ENCODE measurements around the gene PCDHB13. TPM values are rescaled to one million over a fixed set of nuclear protein-coding genes. Genes with fewer than 3 reads are reported as not detected.
A peak's percentile ranks its signal among the peaks of the same experiment; 100 is the strongest.
"Not testable (repeated sequence)": the region's sequence is repeated elsewhere in the genome, so short reads cannot be mapped to it uniquely, and the experiment has no call there.

The PCDHB13 gene
- total RNA-seq, 2 experiments from 2014 or later: not detected

DNA sequence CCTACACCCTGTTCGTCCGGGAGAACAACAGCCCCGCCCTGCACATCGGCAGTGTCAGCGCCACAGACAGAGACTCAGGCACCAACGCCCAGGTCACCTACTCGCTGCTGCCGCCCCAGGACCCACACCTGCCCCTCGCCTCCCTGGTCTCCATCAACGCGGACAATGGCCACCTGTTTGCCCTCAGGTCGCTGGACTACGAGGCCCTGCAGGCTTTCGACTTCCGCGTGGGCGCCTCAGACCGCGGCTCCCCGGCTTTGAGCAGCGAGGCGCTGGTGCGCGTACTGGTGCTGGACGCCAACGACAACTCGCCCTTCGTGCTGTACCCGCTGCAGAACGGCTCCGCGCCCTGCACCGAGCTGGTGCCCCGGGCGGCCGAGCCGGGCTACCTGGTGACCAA lies 25.0 kb upstream of the PCDHB13 start:
- POLR2A ChIA-PET; H3K36me3 Mint-ChIP-seq (ENCODE audit: low read depth); CTCF ChIA-PET; DNase-seq; H3K4me3 Mint-ChIP-seq; H3K4me1 Mint-ChIP-seq; H3K27me3 Mint-ChIP-seq: not testable (repeated sequence)
- peak overlapping the region; percentile 62 for H3K27ac Mint-ChIP-seq
- peaks cover 25% of the 10 kb centered on the region for H3K9me3 Mint-ChIP-seq

DNA sequence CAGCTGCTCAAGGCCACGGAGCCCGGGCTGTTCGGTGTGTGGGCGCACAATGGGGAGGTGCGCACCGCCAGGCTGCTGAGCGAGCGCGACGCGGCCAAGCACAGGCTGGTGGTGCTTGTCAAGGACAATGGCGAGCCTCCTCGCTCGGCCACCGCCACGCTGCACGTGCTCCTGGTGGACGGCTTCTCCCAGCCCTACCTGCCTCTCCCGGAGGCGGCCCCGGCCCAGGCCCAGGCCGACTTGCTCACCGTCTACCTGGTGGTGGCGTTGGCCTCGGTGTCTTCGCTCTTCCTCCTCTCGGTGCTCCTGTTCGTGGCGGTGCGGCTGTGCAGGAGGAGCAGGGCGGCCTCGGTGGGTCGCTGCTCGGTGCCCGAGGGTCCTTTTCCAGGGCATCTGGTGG lies 24.6 kb upstream of the PCDHB13 start:
- peaks cover 25% of the 10 kb centered on the region for H3K9me3 Mint-ChIP-seq

DNA sequence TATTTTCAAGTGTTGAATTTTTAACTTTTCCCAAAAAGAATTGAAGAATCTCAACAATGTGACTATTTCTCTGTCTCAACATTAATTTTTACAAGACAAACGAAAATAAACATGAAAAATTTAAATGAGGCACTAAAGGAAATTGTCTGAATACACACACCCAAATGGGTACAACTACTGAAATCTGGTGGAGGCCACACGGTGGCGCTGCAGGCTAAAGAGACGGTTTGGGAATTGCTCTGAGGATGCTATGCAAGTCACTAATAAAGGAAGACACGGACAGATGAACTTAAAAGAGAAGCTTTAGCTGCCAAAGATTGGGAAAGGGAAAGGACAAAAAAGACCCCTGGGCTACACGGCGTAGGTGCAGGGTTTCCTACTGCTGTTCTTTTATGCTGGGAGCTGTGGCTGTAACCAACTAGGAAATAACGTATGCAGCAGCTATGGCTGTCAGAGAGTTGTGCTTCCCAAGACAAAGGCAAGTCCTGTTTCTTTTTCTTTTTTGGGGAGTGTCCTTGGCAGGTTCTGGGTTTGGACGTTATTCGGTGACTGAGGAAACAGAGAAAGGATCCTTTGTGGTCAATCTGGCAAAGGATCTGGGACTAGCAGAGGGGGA lies 21.5 kb upstream of the PCDHB13 start, which contains the start of gene PCDHB10:
Gene PCDHB10 (plus strand): TSS at position 244 of the 616 bp plus-strand sequence. CDS start 200 bp downstream, at position 444.
- Mint-ChIP-seq H3K4me3 (no peak within 1 kb of the TSS), H3K27ac (no peak within 1 kb of the TSS), H3K9me3 (peaks cover 26% of the 10 kb centered on the region), H3K36me3 (ENCODE audit: low read depth) (peaks cover 2% of the 10 kb centered on the region), H3K27me3 (peaks cover 7% of the 10 kb centered on the region), H3K4me1 (no peaks in the 10 kb centered on the region)
- CTCF ChIA-PET: interaction anchor here (1.2 kb wide), 1 partner anchor 365 kb away, joined by 3 read pairs; no protein-coding TSS in a partner anchor
- POLR2A ChIA-PET: no interaction called here
- DNase-seq: peak; percentile 18

More for the DNA sequence above, 24.6 kb upstream of the PCDHB13 start:
- POLR2A ChIA-PET; H3K36me3 Mint-ChIP-seq (ENCODE audit: low read depth); H3K4me1 Mint-ChIP-seq; H3K27me3 Mint-ChIP-seq; CTCF ChIA-PET; DNase-seq; H3K4me3 Mint-ChIP-seq; H3K27ac Mint-ChIP-seq: not testable (repeated sequence)

DNA sequence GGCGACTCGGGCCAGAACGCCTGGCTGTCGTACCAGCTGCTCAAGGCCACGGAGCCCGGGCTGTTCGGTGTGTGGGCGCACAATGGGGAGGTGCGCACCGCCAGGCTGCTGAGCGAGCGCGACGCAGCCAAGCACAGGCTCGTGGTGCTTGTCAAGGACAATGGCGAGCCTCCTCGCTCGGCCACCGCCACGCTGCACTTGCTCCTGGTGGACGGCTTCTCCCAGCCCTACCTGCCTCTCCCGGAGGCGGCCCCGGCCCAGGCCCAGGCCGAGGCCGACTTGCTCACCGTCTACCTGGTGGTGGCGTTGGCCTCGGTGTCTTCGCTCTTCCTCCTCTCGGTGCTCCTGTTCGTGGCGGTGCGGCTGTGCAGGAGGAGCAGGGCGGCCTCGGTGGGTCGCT lies 19.4 kb upstream of the PCDHB13 start:
- H3K27me3 Mint-ChIP-seq, CTCF ChIA-PET: not testable (repeated sequence)

DNA sequence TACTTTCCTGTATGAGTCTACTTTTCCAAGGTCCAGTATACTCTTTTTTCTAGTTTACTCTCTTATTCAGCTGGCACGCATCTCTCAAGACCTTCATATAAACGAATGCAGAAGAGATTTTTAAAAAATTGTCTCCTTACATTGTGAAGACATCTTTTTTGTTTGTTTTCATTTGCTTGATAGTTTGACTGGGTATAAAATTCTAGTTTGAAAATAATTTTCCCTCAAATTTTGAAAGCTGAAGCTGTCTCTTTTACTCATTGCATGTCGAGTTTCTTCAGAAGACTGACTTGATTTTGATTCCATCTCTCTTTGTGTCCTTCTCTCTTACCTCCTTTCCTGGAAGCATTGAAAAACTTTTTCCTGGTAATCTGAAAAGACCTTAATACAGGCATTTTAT lies 17.4 kb upstream of the PCDHB13 start:
- H3K36me3 Mint-ChIP-seq (ENCODE audit: low read depth): no peaks in the 10 kb centered on the region
- peaks cover 37% of the 10 kb centered on the region for H3K9me3 Mint-ChIP-seq
- H3K4me3 Mint-ChIP-seq: no peak overlapping the region
- ChIA-PET CTCF (no interaction called here), POLR2A (no interaction called here)
- peaks cover 4% of the 10 kb centered on the region for H3K27me3 Mint-ChIP-seq
- H3K27ac Mint-ChIP-seq: no peak overlapping the region
- DNase-seq: no peak
- no peaks in the 10 kb centered on the region for H3K4me1 Mint-ChIP-seq

More for the DNA sequence above, 19.4 kb upstream of the PCDHB13 start:
- H3K27ac Mint-ChIP-seq; H3K4me1 Mint-ChIP-seq; H3K4me3 Mint-ChIP-seq; DNase-seq; H3K36me3 Mint-ChIP-seq (ENCODE audit: low read depth); POLR2A ChIA-PET: not testable (repeated sequence)
- peaks cover 28% of the 10 kb centered on the region for H3K9me3 Mint-ChIP-seq

DNA sequence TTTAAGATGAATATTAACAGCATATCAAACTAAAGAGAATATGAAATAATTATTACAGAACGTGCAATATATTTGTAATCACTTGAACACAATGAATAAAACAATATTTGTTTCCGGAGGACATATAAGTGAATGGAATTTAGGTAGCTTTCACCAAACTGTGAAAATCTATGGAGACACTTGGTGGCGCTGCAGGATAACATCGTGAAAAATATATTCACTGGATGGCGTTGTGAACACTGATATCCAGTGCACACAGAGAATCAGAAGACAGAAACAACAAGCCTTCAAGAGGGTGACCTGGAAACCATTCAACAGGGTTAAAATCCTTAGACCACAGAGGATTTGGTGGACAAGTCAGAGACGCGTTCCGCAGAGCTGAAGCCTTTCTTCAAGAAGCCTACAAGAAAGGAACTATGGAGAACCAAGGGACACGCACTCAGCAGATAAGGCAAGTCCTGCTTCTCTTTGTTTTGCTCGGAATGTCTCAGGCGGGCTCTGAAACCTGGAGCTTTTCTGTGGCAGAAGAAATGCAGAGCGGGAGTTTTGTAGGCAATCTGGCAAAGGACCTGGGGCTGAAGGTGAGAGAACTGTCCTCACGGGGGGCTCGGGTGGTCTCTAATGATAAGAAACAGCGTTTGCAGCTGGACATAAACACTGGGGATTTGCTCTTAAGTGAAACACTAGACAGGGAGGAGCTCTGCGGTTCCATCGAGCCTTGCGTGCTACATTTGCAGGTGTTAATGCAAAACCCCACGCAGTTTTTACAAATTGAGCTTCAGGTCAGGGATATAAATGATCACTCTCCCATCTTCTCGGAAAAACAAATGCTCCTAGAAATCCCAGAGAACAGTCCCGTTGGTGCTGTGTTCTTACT lies 14.1 kb upstream of the PCDHB13 start, which contains the start of gene PCDHB11:
Gene PCDHB11 (plus strand): TSS at position 269 of the 877 bp plus-strand sequence. CDS start 148 bp downstream, at position 417.
- CTCF ChIA-PET: no interaction called here
- Mint-ChIP-seq H3K9me3 (peaks cover 25% of the 10 kb centered on the region), H3K27me3 (no peaks in the 10 kb centered on the region)

DNA sequence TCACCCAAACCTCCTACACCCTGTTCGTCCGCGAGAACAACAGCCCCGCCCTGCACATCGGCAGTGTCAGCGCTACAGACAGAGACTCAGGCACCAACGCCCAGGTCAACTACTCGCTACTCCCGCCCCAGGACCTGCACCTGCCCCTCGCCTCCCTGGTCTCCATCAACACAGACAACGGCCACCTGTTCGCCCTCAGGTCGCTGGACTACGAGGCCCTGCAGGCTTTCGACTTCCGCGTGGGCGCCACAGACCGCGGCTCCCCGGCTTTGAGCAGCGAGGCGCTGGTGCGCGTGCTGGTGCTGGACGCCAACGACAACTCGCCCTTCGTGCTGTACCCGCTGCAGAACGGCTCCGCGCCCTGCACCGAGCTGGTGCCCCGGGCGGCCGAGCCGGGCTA lies 12.6 kb upstream of the PCDHB13 start:
- H3K4me3 Mint-ChIP-seq; DNase-seq; POLR2A ChIA-PET; CTCF ChIA-PET; H3K4me1 Mint-ChIP-seq; H3K27ac Mint-ChIP-seq; H3K36me3 Mint-ChIP-seq (ENCODE audit: low read depth); H3K27me3 Mint-ChIP-seq: not testable (repeated sequence)
- H3K9me3 Mint-ChIP-seq: peaks cover 24% of the 10 kb centered on the region

More for the DNA sequence above, 14.1 kb upstream of the PCDHB13 start, which contains the start of gene PCDHB11:
- no peaks in the 10 kb centered on the region for H3K4me1 Mint-ChIP-seq
- H3K36me3 Mint-ChIP-seq (ENCODE audit: low read depth): peaks cover 2% of the 10 kb centered on the region
- H3K27ac Mint-ChIP-seq: no peak within 1 kb of the TSS
- POLR2A ChIA-PET: no interaction called here
- DNase-seq: no peak
- H3K4me3 Mint-ChIP-seq: no peak within 1 kb of the TSS

DNA sequence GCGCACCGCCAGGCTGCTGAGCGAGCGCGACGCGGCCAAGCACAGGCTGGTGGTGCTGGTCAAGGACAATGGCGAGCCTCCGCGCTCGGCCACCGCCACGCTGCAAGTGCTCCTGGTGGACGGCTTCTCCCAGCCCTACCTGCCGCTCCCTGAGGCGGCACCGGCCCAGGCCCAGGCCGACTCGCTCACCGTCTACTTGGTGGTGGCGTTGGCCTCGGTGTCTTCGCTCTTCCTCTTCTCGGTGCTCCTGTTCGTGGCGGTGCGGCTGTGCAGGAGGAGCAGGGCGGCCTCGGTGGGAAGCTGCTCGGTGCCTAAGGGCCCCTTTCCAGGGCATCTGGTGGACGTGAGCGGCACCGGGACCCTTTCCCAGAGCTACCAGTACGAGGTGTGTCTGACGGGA lies 12.1 kb upstream of the PCDHB13 start:
- H3K36me3 Mint-ChIP-seq (ENCODE audit: low read depth); H3K4me1 Mint-ChIP-seq; CTCF ChIA-PET; DNase-seq; H3K27me3 Mint-ChIP-seq; H3K27ac Mint-ChIP-seq; H3K4me3 Mint-ChIP-seq; POLR2A ChIA-PET: not testable (repeated sequence)
- peaks cover 19% of the 10 kb centered on the region for H3K9me3 Mint-ChIP-seq

DNA sequence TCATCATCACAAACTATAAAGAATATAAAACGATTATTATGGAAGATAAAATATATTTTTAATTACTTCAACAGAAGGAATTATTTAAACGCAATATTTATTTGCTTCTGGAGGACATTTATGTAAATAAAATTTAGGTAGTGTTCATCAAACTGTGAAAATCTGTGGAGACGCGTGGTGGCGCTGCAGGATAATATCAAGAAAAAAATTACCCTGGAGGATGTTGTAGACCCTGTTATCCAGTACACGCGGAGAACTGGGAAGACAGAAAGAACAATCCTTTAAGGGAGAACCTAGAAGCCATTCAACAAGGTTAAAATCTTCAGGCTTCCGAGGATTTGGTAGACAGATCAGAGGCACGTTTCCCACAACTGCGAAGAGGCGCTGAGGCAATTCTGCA lies 5.2 kb upstream of the PCDHB13 start, which contains the start of gene PCDHB12:
Gene PCDHB12 (plus strand): TSS at position 242 of the 400 bp plus-strand sequence. CDS start 189 bp downstream, outside the sequence.
- ChIA-PET CTCF (no interaction called here), POLR2A (no interaction called here)
- no peak within 1 kb of the TSS for H3K27ac Mint-ChIP-seq
- DNase-seq: no peak
- peaks cover 9% of the 10 kb centered on the region for H3K27me3 Mint-ChIP-seq
- no peak within 1 kb of the TSS for H3K4me3 Mint-ChIP-seq
- H3K4me1 Mint-ChIP-seq: no peaks in the 10 kb centered on the region
- peaks cover 4% of the 10 kb centered on the region for H3K9me3 Mint-ChIP-seq
- peaks cover 2% of the 10 kb centered on the region for H3K36me3 Mint-ChIP-seq (ENCODE audit: low read depth)

DNA sequence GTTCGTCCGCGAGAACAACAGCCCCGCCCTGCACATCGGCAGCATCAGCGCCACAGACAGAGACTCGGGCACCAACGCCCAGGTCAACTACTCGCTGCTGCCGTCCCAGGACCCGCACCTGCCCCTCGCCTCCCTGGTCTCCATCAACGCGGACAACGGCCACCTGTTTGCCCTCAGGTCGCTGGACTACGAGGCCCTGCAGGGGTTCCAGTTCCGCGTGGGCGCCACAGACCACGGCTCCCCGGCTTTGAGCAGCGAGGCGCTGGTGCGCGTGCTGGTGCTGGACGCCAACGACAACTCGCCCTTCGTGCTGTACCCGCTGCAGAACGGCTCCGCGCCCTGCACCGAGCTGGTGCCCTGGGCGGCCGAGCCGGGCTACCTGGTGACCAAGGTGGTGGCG lies 3.4 kb upstream of the PCDHB13 start:
- DNase-seq; H3K36me3 Mint-ChIP-seq (ENCODE audit: low read depth); H3K27ac Mint-ChIP-seq; POLR2A ChIA-PET; CTCF ChIA-PET; H3K4me1 Mint-ChIP-seq; H3K4me3 Mint-ChIP-seq: not testable (repeated sequence)
- peaks cover 11% of the 10 kb centered on the region for H3K9me3 Mint-ChIP-seq
- peaks cover 12% of the 10 kb centered on the region for H3K27me3 Mint-ChIP-seq

DNA sequence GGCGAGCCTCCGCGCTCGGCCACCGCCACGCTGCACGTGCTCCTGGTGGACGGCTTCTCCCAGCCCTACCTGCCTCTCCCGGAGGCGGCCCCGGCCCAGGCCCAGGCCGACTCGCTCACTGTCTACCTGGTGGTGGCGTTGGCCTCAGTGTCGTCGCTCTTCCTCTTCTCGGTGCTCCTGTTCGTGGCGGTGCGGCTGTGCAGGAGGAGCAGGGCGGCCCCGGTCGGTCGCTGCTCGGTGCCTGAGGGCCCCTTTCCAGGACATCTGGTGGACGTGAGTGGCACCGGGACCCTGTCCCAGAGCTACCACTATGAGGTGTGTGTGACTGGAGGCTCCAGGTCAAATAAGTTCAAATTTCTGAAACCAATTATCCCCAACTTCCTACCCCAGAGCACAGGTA lies 2.9 kb upstream of the PCDHB13 start:
- H3K36me3 Mint-ChIP-seq (ENCODE audit: low read depth); CTCF ChIA-PET; H3K27ac Mint-ChIP-seq; H3K4me1 Mint-ChIP-seq; DNase-seq; H3K4me3 Mint-ChIP-seq; POLR2A ChIA-PET: not testable (repeated sequence)
- H3K27me3 Mint-ChIP-seq: peaks cover 13% of the 10 kb centered on the region
- peaks cover 12% of the 10 kb centered on the region for H3K9me3 Mint-ChIP-seq

DNA sequence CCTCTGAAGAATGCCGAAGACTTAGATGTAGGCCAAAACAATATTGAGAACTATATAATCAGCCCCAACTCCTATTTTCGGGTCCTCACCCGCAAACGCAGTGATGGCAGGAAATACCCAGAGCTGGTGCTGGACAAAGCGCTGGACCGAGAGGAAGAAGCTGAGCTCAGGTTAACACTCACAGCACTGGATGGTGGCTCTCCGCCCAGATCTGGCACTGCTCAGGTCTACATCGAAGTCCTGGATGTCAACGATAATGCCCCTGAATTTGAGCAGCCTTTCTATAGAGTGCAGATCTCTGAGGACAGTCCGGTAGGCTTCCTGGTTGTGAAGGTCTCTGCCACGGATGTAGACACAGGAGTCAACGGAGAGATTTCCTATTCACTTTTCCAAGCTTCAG lies 864 bp downstream of the PCDHB13 start:
- H3K4me3 Mint-ChIP-seq; H3K27ac Mint-ChIP-seq; DNase-seq; H3K4me1 Mint-ChIP-seq; POLR2A ChIA-PET; H3K36me3 Mint-ChIP-seq (ENCODE audit: low read depth): not testable (repeated sequence)
- CTCF ChIA-PET: interaction anchor here (0.6 kb wide), 1 partner anchor 9 kb away, joined by 3 read pairs; the partner anchor contains the start of gene PCDHB14
- Mint-ChIP-seq H3K27me3 (peaks cover 15% of the 10 kb centered on the region), H3K9me3 (peaks cover 14% of the 10 kb centered on the region)

DNA sequence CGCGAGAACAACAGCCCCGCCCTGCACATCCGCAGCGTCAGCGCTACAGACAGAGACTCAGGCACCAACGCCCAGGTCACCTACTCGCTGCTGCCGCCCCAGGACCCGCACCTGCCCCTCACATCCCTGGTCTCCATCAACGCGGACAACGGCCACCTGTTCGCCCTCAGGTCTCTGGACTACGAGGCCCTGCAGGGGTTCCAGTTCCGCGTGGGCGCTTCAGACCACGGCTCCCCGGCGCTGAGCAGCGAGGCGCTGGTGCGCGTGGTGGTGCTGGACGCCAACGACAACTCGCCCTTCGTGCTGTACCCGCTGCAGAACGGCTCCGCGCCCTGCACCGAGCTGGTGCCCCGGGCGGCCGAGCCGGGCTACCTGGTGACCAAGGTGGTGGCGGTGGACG lies 1.8 kb downstream of the PCDHB13 start:
- Mint-ChIP-seq H3K27me3 (peaks cover 12% of the 10 kb centered on the region), H3K9me3 (peaks cover 16% of the 10 kb centered on the region)
- POLR2A ChIA-PET; DNase-seq; H3K4me1 Mint-ChIP-seq; H3K4me3 Mint-ChIP-seq; H3K27ac Mint-ChIP-seq; CTCF ChIA-PET; H3K36me3 Mint-ChIP-seq (ENCODE audit: low read depth): not testable (repeated sequence)
